A549 (cell line): Measurements from ENCODE around the gene RUNDC3A. TPM values are rescaled to one million over a fixed set of nuclear protein-coding genes. Genes with fewer than 3 reads are reported as not detected.

ENCODE experiments used
- ATAC-seq, 2 experiments: fragments of 200-7000 bp in 1 of 2; fragments of >200 bp in 1 of 2; cut with Nextera tagmentation in 1 of 2; cut with Tn5 transposase in 1 of 2; 3 replicates each; pipeline versions ENCODE4 v1.8.0 to v1.9.1; 2018 to 2020; ENCODE audit warnings: mild to moderate bottlenecking in 1 of 2, moderate library complexity in 1 of 2
- CTCF ChIA-PET: fragments of 300-600 bp; sonication (Branson Sonifier 250); formaldehyde crosslinking; extraction: SDS; loops from one replicate; lab custom pipeline; 2021; ENCODE audit warnings: antibody characterized with exemption, inconsistent platforms; lab: Yijun Ruan, JAX
- POLR2A ChIA-PET: fragments of 350-600 bp; formaldehyde crosslinking; extraction: SDS; loops from one replicate; lab custom pipeline; 2021; ENCODE audit warnings: antibody characterized with exemption, inconsistent platforms; lab: Yijun Ruan, JAX
- DNase-seq, 2 experiments: peaks; one replicate each; pipeline versions ENCODE4 v3.0.0 to v3.0.0-alpha.2; 2011 to 2016; ENCODE audit warnings: low read depth in 1 of 2, low spot score in 1 of 2
- FAIRE-seq: peaks from 2 replicates; lab custom pipeline; 2011; peaks lifted over from hg19 to GRCh38; lab: Jason Lieb, UNC
- H3K27ac ChIP-seq, 2 experiments: fragments of >200 bp; sonication (Bioruptor Twin); formaldehyde crosslinking; 3 replicates each; pipeline ENCODE4 v1.5.1; 2016 to 2017
- H3K4me1 ChIP-seq: fragments of >200 bp; sonication (Bioruptor Twin); formaldehyde crosslinking; 3 replicates; pipeline ENCODE4 v1.6.1; 2016
- H3K4me2 ChIP-seq: fragments of >200 bp; sonication (Bioruptor Twin); formaldehyde crosslinking; 3 replicates; pipeline ENCODE4 v1.6.1; 2016
- H3K4me3 ChIP-seq: fragments of >200 bp; sonication (Bioruptor Twin); formaldehyde crosslinking; 3 replicates; pipeline ENCODE4 v1.5.1; 2016
- H3K9me3 ChIP-seq: fragments of >200 bp; sonication (Bioruptor Twin); formaldehyde crosslinking; 3 replicates; pipeline ENCODE4 v1.6.1; 2016
- CBX2 ChIP-seq: fragments of 200-600 bp; sonication (generic); IDR thresholded peaks from 2 replicates; pipeline ENCODE4 v1.6.1; 2016; ENCODE audit warnings: low read depth, mild to moderate bottlenecking, borderline replicate concordance
- EHMT2 ChIP-seq: fragments of 200-600 bp; sonication (generic); IDR thresholded peaks from 2 replicates; pipeline ENCODE4 v1.6.1; 2016; ENCODE audit warnings: antibody characterized with exemption, low read depth, mild to moderate bottlenecking, moderate library complexity
- FOSL2 ChIP-seq, 2 experiments: fragments of 450-650 bp in 1 of 2; fragments of >200 bp in 1 of 2; sonication (Bioruptor Twin) in 1 of 2; formaldehyde crosslinking; IDR thresholded peaks; 2 replicates each; pipeline versions ENCODE4 v1.5.0 to v1.6.1; 2016 to 2020; ENCODE audit warnings: mild to moderate bottlenecking in 1 of 2, moderate library complexity in 1 of 2
- HEYL ChIP-seq: fragments of 250-450 bp; sonication (Bioruptor Pico); IDR thresholded peaks from 2 replicates; pipeline ENCODE4 v1.8.0; 2021; ENCODE audit warnings: mild to moderate bottlenecking, moderate library complexity
- JUNB ChIP-seq: fragments of >200 bp; sonication (Bioruptor Twin); formaldehyde crosslinking; IDR thresholded peaks from 2 replicates; pipeline ENCODE4 v1.6.1; 2016
- KDM1A ChIP-seq: fragments of 200-600 bp; sonication (generic); IDR thresholded peaks from 2 replicates; pipeline ENCODE4 v1.6.1; 2016; ENCODE audit warnings: low read depth, mild to moderate bottlenecking
- MAFK ChIP-seq: fragments of 450-650 bp; IDR thresholded peaks from 2 replicates; pipeline ENCODE4 v1.6.1; 2014; ENCODE audit not compliant: partially characterized antibody
- MAZ ChIP-seq: fragments of 150-350 bp; IDR thresholded peaks from 2 replicates; pipeline ENCODE4 v1.6.1; 2014; ENCODE audit warnings: antibody characterized with exemption, low read depth, low read length, borderline replicate concordance
- NR3C1 ChIP-seq: fragments of >200 bp; sonication (Bioruptor Twin); formaldehyde crosslinking; IDR thresholded peaks from 3 replicates; pipeline ENCODE4 v1.6.1; 2017
- RCOR1 ChIP-seq: fragments of 150-350 bp; IDR thresholded peaks from 2 replicates; pipeline ENCODE4 v1.6.1; 2014; ENCODE audit warnings: antibody characterized with exemption, low read length, low read depth
- RFX5 ChIP-seq: fragments of 450-650 bp; IDR thresholded peaks from 2 replicates; pipeline ENCODE4 v1.7.1; 2014; ENCODE audit warnings: antibody characterized with exemption, mild to moderate bottlenecking, moderate library complexity
- RNF2 ChIP-seq: fragments of 200-600 bp; sonication (generic); IDR thresholded peaks from 2 replicates; pipeline ENCODE4 v1.6.1; 2016; ENCODE audit warnings: low read depth, mild to moderate bottlenecking, antibody characterized with exemption, moderate library complexity, borderline replicate concordance
- SMC3 ChIP-seq: fragments of >200 bp; sonication (Bioruptor Twin); formaldehyde crosslinking; IDR thresholded peaks from 3 replicates; pipeline ENCODE4 v1.6.1; 2018; ENCODE audit warnings: inconsistent platforms
- WGBS: methylation state at CpG from one replicate; pipeline ENCODE4 v1.1.6; 2017; ENCODE audit errors: missing lambda C conversion rate; 5-methylcytosine and 5-hydroxymethylcytosine counted together
- polyA plus RNA-seq, 4 experiments: library from polyadenylated mRNA; depleted of rRNA in 3 of 4; stranded (reverse); fragments of >200 nt; fragmentation: RNase III in 1 of 4; extraction: RNeasy Plus Mini Kit Qiagen cat#74134 plus additional on column Dnase treatment in 1 of 4; gene quantifications; 2 replicates in 3 of 4; 3 replicates in 1 of 4; pipeline ENCODE4 v1.2.3, GENCODE V29; 2011 to 2017
- TF ChIP-seq, protein P1 (sequence below): fragments of >200 bp; sonication (Bioruptor Twin); formaldehyde crosslinking; IDR thresholded peaks from 2 replicates; pipeline ENCODE4 v1.6.1; 2016
- TF ChIP-seq, protein P2 (sequence below): fragments of 200-600 bp; sonication (generic); IDR thresholded peaks from 2 replicates; pipeline ENCODE4 v1.6.1; 2016; ENCODE audit warnings: antibody characterized with exemption, mild to moderate bottlenecking, moderate library complexity
- TF ChIP-seq, protein P3 (sequence below): fragments of 150-350 bp; IDR thresholded peaks from 2 replicates; pipeline ENCODE4 v1.6.1; 2014; ENCODE audit warnings: low read depth, mild to moderate bottlenecking, low read length
- TF ChIP-seq, protein P4 (sequence below): IDR thresholded peaks from 2 replicates; pipeline ENCODE4 v1.6.1; 2012
- TF ChIP-seq, protein P5 (sequence below): IDR thresholded peaks from 2 replicates; pipeline ENCODE4 v1.6.1; 2012; ENCODE audit warnings: low read depth, borderline replicate concordance
- TF ChIP-seq, protein P6 (sequence below): fragments of >200 bp; sonication (Bioruptor Twin); formaldehyde crosslinking; IDR thresholded peaks from 3 replicates; pipeline ENCODE4 v1.5.1; 2016
- TF ChIP-seq, protein P7 (sequence below): fragments of 450-650 bp; IDR thresholded peaks from 2 replicates; pipeline ENCODE4 v1.6.1; 2014; ENCODE audit warnings: antibody characterized with exemption

The RUNDC3A gene
- polyA plus RNA-seq, 2 of the 4 experiments (the other 2 are of a cell fraction) = 0.45 to 0.48 TPM

DNA sequence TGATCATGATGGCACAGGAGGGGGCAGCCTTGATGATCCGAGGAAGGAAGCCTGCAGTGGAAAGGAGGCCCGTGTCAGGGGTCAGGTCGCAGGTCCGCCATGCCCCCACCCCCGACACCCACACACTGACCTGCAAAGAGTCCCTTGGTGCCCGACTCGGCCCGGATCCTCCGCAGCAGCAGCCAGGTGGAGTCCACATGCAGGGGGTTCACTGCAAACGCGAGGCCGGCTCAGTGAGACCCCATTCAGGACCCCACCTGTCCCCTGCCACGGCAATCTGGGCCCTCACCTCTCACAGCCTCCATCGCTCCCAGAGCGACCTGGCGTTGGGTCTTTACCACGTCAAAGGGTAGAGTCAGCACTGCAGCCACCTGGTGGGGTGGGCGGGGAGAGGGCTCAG is 11.7 kb downstream of the RUNDC3A start:
- POLR2A ChIA-PET = no interaction called here
- CTCF ChIA-PET = interaction anchor here (1.1 to 14.1 kb wide), 9 partner anchors 9 to 116 kb away, joined by 3 to 159 read pairs (median 7); partner anchors contain the start of gene GRN

DNA sequence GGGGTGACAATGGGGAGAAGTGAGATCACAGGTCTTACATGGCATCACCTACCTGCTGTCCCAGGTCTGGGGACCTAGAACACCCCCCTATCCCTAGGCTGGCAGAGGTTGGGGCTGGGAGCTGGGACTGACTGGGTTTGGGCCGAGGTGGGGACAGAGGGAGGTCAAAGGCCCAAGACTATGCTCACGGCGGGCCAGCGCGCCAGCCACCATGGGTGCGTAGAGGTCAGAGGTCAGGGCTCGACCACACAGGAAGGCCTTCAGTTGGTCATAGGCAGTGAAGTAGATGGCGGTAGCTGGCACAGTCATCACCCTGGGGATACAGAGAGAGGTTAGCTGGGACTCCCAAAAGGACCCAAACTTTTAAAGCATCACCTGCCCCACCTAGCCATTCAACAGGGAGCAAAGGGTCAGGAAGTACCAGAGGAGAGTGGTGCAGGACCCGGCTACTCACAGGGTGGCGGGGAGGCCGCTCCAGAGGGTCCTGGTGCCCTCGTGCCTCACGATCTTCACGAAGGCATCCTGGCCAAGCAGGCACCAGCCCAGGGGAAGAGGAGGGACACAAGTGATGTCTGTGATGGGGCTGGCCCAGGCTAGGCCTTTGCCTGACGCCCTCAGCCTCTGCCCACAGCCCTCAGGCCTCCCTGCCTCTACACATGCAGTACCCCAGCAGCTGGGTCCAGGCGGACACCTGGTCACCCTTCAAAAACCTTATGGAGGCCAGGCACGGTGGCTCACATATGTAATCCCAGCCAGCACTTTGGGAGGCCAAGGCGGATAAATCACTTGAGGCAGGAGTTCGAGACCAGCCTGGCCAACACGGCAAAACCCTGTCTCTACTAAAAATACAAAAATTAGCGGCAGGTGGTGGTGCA is 13.1 kb downstream of the RUNDC3A start:
- DNase-seq = no peak
- Histone ChIP-seq H3K4me3 (no peak overlapping the region), H3K27ac (no peak overlapping the region), H3K9me3 (no peaks in the 10 kb centered on the region), H3K4me2 (no peak overlapping the region), H3K4me1 (peaks cover 14% of the 10 kb centered on the region)
- ATAC-seq = no peak
- ChIA-PET POLR2A (interaction anchor here (0.6 kb wide), 1 partner anchor 442 kb away, joined by 4 read pairs; no protein-coding TSS in a partner anchor), CTCF (interaction anchor here (0.6 to 14.1 kb wide), 13 partner anchors 9 to 117 kb away, joined by 3 to 159 read pairs (median 4); partner anchors contain the start of genes FAM171A2 and GRN)
- WGBS = 94% methylated on average over 20 of the region's 21 CpGs
- no peak for FAIRE-seq
- TF ChIP-seq, protein P1, sequence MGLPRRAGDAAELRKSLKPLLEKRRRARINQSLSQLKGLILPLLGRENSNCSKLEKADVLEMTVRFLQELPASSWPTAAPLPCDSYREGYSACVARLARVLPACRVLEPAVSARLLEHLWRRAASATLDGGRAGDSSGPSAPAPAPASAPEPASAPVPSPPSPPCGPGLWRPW = no peak
- no peak for TF ChIP-seq RNF2
- no peak for TF ChIP-seq RFX5
- TF ChIP-seq, protein P2, sequence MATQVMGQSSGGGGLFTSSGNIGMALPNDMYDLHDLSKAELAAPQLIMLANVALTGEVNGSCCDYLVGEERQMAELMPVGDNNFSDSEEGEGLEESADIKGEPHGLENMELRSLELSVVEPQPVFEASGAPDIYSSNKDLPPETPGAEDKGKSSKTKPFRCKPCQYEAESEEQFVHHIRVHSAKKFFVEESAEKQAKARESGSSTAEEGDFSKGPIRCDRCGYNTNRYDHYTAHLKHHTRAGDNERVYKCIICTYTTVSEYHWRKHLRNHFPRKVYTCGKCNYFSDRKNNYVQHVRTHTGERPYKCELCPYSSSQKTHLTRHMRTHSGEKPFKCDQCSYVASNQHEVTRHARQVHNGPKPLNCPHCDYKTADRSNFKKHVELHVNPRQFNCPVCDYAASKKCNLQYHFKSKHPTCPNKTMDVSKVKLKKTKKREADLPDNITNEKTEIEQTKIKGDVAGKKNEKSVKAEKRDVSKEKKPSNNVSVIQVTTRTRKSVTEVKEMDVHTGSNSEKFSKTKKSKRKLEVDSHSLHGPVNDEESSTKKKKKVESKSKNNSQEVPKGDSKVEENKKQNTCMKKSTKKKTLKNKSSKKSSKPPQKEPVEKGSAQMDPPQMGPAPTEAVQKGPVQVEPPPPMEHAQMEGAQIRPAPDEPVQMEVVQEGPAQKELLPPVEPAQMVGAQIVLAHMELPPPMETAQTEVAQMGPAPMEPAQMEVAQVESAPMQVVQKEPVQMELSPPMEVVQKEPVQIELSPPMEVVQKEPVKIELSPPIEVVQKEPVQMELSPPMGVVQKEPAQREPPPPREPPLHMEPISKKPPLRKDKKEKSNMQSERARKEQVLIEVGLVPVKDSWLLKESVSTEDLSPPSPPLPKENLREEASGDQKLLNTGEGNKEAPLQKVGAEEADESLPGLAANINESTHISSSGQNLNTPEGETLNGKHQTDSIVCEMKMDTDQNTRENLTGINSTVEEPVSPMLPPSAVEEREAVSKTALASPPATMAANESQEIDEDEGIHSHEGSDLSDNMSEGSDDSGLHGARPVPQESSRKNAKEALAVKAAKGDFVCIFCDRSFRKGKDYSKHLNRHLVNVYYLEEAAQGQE = no peak
- no peak for TF ChIP-seq FOSL2 (IDR thresholded peaks at IDR 0.05)
- TF ChIP-seq FOSL2 (CRISPR knock-in tag; IDR thresholded peaks at IDR 0.05) = no peak
- TF ChIP-seq, protein P3, sequence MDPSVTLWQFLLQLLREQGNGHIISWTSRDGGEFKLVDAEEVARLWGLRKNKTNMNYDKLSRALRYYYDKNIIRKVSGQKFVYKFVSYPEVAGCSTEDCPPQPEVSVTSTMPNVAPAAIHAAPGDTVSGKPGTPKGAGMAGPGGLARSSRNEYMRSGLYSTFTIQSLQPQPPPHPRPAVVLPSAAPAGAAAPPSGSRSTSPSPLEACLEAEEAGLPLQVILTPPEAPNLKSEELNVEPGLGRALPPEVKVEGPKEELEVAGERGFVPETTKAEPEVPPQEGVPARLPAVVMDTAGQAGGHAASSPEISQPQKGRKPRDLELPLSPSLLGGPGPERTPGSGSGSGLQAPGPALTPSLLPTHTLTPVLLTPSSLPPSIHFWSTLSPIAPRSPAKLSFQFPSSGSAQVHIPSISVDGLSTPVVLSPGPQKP = no peak
- TF ChIP-seq, protein P4, sequence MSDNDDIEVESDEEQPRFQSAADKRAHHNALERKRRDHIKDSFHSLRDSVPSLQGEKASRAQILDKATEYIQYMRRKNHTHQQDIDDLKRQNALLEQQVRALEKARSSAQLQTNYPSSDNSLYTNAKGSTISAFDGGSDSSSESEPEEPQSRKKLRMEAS = no peak
- no peak for TF ChIP-seq RCOR1
- no peak for TF ChIP-seq JUNB
- TF ChIP-seq, protein P5, sequence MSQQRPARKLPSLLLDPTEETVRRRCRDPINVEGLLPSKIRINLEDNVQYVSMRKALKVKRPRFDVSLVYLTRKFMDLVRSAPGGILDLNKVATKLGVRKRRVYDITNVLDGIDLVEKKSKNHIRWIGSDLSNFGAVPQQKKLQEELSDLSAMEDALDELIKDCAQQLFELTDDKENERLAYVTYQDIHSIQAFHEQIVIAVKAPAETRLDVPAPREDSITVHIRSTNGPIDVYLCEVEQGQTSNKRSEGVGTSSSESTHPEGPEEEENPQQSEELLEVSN = no peak
- no peak for TF ChIP-seq MAFK
- no peak for TF ChIP-seq NR3C1
- no peak for TF ChIP-seq KDM1A
- TF ChIP-seq MAZ = no peak
- TF ChIP-seq HEYL (CRISPR knock-in tag) = no peak
- TF ChIP-seq EHMT2 = no peak
- TF ChIP-seq, protein P6, sequence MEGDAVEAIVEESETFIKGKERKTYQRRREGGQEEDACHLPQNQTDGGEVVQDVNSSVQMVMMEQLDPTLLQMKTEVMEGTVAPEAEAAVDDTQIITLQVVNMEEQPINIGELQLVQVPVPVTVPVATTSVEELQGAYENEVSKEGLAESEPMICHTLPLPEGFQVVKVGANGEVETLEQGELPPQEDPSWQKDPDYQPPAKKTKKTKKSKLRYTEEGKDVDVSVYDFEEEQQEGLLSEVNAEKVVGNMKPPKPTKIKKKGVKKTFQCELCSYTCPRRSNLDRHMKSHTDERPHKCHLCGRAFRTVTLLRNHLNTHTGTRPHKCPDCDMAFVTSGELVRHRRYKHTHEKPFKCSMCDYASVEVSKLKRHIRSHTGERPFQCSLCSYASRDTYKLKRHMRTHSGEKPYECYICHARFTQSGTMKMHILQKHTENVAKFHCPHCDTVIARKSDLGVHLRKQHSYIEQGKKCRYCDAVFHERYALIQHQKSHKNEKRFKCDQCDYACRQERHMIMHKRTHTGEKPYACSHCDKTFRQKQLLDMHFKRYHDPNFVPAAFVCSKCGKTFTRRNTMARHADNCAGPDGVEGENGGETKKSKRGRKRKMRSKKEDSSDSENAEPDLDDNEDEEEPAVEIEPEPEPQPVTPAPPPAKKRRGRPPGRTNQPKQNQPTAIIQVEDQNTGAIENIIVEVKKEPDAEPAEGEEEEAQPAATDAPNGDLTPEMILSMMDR = no peak
- no peak for TF ChIP-seq SMC3

More for the DNA sequence above, 11.7 kb downstream of the RUNDC3A start:
- Histone ChIP-seq H3K27ac (no peak overlapping the region), H3K4me1 (peaks cover 7% of the 10 kb centered on the region), H3K9me3 (no peaks in the 10 kb centered on the region), H3K4me3 (no peak overlapping the region), H3K4me2 (no peak overlapping the region)
- FAIRE-seq (no peak), ATAC-seq (no peak), DNase-seq (no peak)
- 90% methylated on average over 18 of the region's 18 CpGs for WGBS
- TF ChIP-seq, protein P6 = no peak
- TF ChIP-seq MAZ = no peak
- TF ChIP-seq, protein P7, sequence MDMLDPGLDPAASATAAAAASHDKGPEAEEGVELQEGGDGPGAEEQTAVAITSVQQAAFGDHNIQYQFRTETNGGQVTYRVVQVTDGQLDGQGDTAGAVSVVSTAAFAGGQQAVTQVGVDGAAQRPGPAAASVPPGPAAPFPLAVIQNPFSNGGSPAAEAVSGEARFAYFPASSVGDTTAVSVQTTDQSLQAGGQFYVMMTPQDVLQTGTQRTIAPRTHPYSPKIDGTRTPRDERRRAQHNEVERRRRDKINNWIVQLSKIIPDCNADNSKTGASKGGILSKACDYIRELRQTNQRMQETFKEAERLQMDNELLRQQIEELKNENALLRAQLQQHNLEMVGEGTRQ = no peak
- TF ChIP-seq NR3C1 = no peak
- no peak for TF ChIP-seq CBX2
